ENCODE measurements around the gene FAM168B.

DNA sequence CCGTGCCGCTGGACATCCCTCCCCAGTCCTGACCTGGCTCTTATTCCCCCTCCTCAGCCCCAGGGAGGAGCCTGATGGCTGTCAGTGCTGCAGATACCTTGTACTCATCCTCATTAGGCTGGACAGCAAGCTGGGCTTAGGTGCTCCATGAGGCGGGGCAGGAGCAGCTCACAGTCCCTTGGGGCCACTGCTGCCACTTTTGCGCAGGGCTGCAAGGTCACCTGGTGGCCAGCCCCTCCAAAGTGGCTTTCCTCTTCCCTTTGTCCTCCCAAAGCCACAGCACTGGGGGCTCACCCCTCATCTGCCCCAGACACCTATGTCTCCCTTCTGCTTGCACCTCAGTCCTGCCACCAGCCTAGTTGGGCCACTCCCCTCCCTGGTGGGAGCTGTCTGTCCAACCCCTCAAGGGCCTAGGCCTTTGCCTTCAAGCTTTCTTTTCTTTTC lies 60.8 kb downstream of the FAM168B start:
- TF ChIP-seq CTCF (IDR thresholded peaks at IDR 0.05) (no peak), POLR2A (IDR thresholded peaks at IDR 0.05) (no peak)

Data from body of pancreas (tissue), 4 donors.